GM12873 (cell line): Measurements from ENCODE around the gene AUTS2.
A peak's percentile ranks its signal among the peaks of the same experiment; 100 is the strongest.

ENCODE experiments used
- TF ChIP-seq, protein P1 (sequence below): IDR thresholded peaks from 2 replicates; pipeline ENCODE4 v1.5.1; 2012; ENCODE audit warnings: low read depth, mild to moderate bottlenecking, moderate library complexity, low read length, control low read depth; ENCODE audit not compliant: insufficient read depth; ENCODE audit errors: missing control alignments

Gene AUTS2

DNA sequence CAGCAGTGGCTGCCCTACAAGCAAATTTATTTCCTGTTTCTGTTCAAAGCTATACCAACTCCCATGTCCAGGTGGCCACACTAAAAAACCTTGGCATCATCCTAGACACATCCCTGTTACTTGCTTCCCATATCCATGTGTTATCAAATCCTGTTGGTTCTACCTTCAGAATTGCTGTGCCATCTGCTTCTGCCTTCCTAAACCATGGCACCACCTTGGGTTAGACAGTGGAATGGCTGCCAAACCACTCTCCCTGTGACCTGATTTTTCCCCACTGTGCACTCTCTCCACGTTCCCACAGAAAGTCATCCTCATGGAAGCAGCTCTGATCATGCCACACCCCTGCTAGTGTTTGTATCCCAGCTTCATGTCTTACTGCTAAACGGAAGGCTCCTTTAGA is 836.1 kb downstream of the AUTS2 start:
- TF ChIP-seq, protein P1, sequence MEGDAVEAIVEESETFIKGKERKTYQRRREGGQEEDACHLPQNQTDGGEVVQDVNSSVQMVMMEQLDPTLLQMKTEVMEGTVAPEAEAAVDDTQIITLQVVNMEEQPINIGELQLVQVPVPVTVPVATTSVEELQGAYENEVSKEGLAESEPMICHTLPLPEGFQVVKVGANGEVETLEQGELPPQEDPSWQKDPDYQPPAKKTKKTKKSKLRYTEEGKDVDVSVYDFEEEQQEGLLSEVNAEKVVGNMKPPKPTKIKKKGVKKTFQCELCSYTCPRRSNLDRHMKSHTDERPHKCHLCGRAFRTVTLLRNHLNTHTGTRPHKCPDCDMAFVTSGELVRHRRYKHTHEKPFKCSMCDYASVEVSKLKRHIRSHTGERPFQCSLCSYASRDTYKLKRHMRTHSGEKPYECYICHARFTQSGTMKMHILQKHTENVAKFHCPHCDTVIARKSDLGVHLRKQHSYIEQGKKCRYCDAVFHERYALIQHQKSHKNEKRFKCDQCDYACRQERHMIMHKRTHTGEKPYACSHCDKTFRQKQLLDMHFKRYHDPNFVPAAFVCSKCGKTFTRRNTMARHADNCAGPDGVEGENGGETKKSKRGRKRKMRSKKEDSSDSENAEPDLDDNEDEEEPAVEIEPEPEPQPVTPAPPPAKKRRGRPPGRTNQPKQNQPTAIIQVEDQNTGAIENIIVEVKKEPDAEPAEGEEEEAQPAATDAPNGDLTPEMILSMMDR: peak; percentile 7

DNA sequence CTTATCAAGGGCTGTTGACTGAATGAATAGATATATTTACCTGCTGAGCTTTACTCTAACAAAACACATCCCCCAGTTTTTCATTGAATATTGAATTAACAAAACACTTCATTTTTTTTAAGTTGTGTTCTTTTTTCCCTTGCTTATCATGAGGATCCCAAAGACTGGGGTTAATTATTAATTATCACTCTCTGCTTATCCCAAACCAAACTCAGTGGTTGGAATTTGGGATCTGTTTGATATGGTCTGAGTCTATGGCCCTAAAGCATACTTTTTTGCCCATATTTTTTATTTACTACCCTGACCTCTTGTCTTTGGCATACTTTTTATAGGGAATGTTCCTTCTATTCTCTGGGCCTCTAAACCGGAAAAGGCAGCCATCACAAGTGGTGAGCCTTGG is 836.5 kb downstream of the AUTS2 start:
- TF ChIP-seq, protein P1: no peak

DNA sequence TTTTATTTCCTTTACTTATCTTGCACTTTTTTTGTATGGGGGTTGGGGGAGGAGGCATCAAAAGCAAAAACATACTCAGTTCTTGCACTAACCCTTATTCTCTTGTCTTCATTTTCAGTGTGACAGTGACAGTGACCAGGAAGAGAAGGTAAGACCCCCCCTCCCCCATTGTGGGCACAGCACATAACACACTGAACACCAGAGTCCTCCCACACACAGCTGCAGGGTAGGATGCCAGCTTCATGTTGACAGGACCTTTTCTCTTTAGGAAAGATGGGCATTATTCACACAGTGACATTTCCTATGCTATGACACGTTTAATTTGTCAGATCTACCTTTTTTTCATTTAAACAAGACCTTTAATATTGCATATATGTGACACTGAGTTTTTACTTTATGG is 837.4 kb downstream of the AUTS2 start:
- TF ChIP-seq, protein P1: no peak

DNA sequence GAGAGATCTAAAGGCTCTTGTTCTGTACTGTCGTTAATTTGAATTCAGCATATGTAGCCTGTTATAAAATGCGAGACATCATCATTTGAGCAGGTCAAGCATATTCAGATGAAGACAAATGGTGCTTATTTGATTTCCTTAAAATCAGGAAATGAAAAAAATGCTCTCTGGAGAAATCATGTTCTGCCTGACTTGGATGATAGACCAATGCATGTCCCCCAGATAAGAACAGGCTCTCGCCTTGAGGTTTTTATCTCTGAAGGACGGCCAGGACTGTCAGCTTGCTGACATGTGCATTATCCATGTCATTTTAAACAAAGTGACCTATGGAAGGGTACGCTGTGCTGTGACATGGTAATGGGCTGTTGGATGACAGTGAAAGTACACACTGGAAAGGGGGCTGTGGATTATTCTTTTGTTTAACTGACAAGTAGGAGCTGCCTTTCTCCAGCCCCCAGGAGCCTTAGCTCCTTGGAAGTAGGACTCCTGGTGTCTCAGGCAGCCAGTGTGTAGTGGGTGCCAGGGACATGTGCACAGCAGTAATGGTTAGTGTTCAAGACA is 838.6 kb downstream of the AUTS2 start:
- TF ChIP-seq, protein P1: no peak

DNA sequence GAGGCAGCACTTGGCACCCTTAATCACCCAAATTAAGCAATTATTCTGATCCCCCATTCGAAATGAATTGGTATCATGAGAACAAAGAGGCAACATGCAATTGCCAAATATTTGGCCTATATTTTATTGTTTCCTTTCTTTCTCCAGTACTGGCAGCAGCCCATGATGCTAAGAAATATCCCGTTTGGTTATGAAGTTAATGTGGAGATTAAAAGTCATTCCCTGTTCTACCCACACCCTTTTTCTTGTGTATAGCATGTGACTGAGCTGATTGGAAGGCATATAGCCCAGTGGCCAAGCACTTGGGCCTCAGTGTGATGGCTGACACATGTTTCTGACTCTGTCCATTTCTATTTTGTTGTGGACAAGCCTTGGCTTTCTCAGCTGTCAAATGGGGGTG is 841.4 kb downstream of the AUTS2 start:
- TF ChIP-seq, protein P1: no peak

DNA sequence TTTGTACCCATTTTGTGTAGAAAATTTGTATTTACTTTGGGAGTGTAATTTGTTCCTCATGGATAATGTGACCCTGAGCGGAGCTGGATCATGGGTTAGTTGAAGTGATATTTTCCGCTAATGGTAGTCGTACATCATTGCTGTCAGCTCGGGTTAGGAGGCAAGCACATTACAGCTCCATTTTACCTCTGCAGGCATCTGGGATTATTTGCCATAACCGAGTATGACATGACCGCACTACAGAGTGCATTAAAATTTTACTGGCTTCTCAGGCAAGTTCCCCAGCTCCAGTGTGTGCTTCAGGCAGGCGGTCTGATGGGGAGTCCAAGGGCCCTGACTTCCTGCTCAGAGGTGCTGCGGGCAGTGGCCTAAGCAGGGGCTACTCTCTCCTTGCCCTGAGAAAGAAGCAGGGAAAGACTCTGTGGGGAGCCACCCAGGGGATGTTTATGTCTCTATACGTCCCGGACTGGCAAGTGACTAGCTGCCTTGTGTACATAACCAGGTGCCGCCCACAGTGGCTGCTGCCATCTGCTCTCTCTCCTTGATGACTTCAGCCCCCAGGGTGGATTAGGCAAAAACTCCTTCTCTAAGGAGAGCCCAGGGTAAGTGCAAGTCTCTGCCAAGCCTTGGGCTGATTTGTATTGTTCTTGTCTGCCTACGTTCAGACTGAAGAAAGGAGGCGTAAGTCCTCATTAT is 848.3 kb downstream of the AUTS2 start:
- TF ChIP-seq, protein P1: no peak

DNA sequence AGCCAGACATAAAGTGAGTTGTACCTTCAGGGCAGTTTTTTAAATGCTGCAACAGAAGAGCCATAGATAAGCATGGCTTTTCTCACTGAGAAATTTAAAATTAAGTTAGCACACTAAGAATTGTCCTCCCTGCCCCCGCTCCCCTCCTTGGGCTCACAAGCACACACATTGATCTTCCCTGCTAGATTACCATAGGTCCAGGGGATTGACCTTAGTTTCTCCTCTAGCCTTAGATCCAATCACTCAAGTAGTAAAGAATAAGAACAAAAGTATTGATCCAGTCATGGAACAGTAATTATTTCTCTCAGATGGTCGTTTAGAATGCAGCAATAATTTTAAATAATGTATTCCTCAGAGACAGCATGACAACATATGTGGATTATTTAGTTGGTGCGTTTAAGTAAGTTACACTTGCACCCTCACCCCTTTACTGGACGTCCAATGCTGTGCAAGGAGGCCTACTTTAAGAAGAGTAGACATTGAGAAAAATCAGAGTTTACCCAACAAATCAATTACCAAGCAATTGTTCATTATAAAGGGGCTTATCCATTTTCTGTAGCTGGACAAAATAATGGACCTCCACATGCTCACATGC is 850.1 kb downstream of the AUTS2 start:
- TF ChIP-seq, protein P1: no peak
